Endothelial cell of umbilical vein (primary cell): Measurements from ENCODE around the gene TTYH3. TPM values are rescaled to one million over a fixed set of nuclear protein-coding genes. Genes with fewer than 3 reads are reported as not detected.

Experiments
- BruUV-seq: library from RNA; stranded (reverse); fragments of 400-500 nt; replicated peaks from 2 replicates; lab custom pipeline; 2021; lab: Mats Ljungman, UMichigan
- CTCF ChIA-PET: fragments of 300-600, 350-600 bp; sonication (Branson Sonifier 250); formaldehyde crosslinking; loops from one replicate; lab custom pipeline; 2021; ENCODE audit warnings: antibody characterized with exemption, inconsistent platforms; lab: Charles Lee
- POLR2A ChIA-PET: fragments of 300-600, 350-600 bp; sonication (Branson Sonifier 250); formaldehyde crosslinking; loops from one replicate; lab custom pipeline; 2021; ENCODE audit warnings: antibody characterized with exemption, inconsistent platforms; lab: Charles Lee
- DNase-seq: peaks from one replicate; pipeline ENCODE4 v3.0.0-alpha.2; 2011; ENCODE audit warnings: low read depth, low spot score
- FAIRE-seq: peaks from 2 replicates; lab custom pipeline; 2011; peaks lifted over from hg19 to GRCh38; lab: Jason Lieb, UNC
- H2AFZ ChIP-seq: 2 replicates; pipeline ENCODE4 v1.6.0; 2012; ENCODE audit warnings: low read depth, low read length, control low read depth, inconsistent platforms
- H3K27ac ChIP-seq: 2 replicates; pipeline ENCODE4 v1.5.1; 2011; ENCODE audit warnings: low read depth, mild to moderate bottlenecking, control low read depth, low read length, moderate library complexity; ENCODE audit not compliant: insufficient read depth
- H3K27me3 ChIP-seq, 2 experiments: 2 replicates each; pipeline versions ENCODE4 v1.6.0 to v1.6.1; 2011; ENCODE audit warnings: low read length in 2 of 2, mixed read lengths in 1 of 2; ENCODE audit not compliant: control insufficient read depth in 2 of 2, insufficient read depth in 2 of 2
- H3K36me3 ChIP-seq, 2 experiments: 2 replicates in 1 of 2; 3 replicates in 1 of 2; pipeline ENCODE4 v1.5.1; 2011; ENCODE audit warnings: low read length in 2 of 2, mild to moderate bottlenecking in 1 of 2, moderate library complexity in 1 of 2; ENCODE audit not compliant: control insufficient read depth in 2 of 2, insufficient read depth in 2 of 2; ENCODE audit errors: extremely low read depth in 1 of 2
- H3K4me1 ChIP-seq: 3 replicates; pipeline ENCODE4 v1.5.1; 2011; ENCODE audit warnings: mild to moderate bottlenecking, low read length; ENCODE audit not compliant: control insufficient read depth, insufficient read depth; ENCODE audit errors: extremely low read depth
- H3K4me2 ChIP-seq: 2 replicates; pipeline ENCODE4 v1.6.1; 2011; ENCODE audit warnings: low read length, control low read depth, mixed read lengths; ENCODE audit not compliant: insufficient read depth
- H3K4me3 ChIP-seq, 3 experiments: fragments of 200-600 bp in 1 of 3; sonication (generic), shearing (Covaris generic) in 1 of 3; replicated peaks in 1 of 3; 2 replicates each; pipeline ENCODE4 v1.5.1; 2011 to 2016; ENCODE audit warnings: control low read depth in 3 of 3, low read length in 3 of 3, mild to moderate bottlenecking in 2 of 3, inconsistent platforms in 1 of 3, low read depth in 1 of 3, moderate library complexity in 1 of 3; ENCODE audit not compliant: insufficient read depth in 1 of 3
- H3K79me2 ChIP-seq: 2 replicates; pipeline ENCODE4 v1.6.0; 2012; ENCODE audit warnings: low read length, inconsistent platforms; ENCODE audit not compliant: control insufficient read depth, insufficient read depth
- H3K9ac ChIP-seq: replicated peaks from 2 replicates; pipeline ENCODE3; 2011; ENCODE audit warnings: low read length, control low read depth; ENCODE audit not compliant: insufficient read depth; ENCODE audit errors: extremely low read depth
- H3K9me1 ChIP-seq: replicated peaks from 3 replicates; pipeline ENCODE4 v1.6.0; 2011; ENCODE audit warnings: mild to moderate bottlenecking, low read length; ENCODE audit not compliant: control insufficient read depth, insufficient read depth; ENCODE audit errors: extremely low read depth
- H3K9me3 ChIP-seq: replicated peaks from 2 replicates; pipeline ENCODE4 v1.5.1; 2012; ENCODE audit warnings: low read length, inconsistent platforms; ENCODE audit not compliant: control insufficient read depth, insufficient read depth
- H4K20me1 ChIP-seq: replicated peaks from 2 replicates; pipeline ENCODE3; 2011; ENCODE audit warnings: mild to moderate bottlenecking, low read length; ENCODE audit not compliant: control insufficient read depth, insufficient read depth; ENCODE audit errors: extremely low read depth
- EZH2 ChIP-seq: IDR thresholded peaks from 2 replicates; pipeline ENCODE4 v1.6.1; 2012; ENCODE audit warnings: borderline replicate concordance, low read depth, mild to moderate bottlenecking, moderate library complexity, low read length, inconsistent platforms; ENCODE audit not compliant: severe bottlenecking
- FOS ChIP-seq: IDR thresholded peaks from 2 replicates; pipeline ENCODE4 v1.6.1; 2011; ENCODE audit warnings: mild to moderate bottlenecking, low read length, moderate library complexity, borderline replicate concordance; ENCODE audit not compliant: insufficient read depth
- GATA2 ChIP-seq: IDR thresholded peaks from 2 replicates; pipeline ENCODE4 v1.7.0; 2011; ENCODE audit warnings: low read depth, mild to moderate bottlenecking, moderate library complexity, mixed read lengths, low read length; ENCODE audit not compliant: insufficient read length, insufficient read depth
- JUN ChIP-seq: IDR thresholded peaks from 2 replicates; pipeline ENCODE4 v1.6.1; 2011; ENCODE audit warnings: borderline replicate concordance, low read depth; ENCODE audit not compliant: insufficient read length, insufficient read depth
- MYC ChIP-seq: IDR thresholded peaks from one replicate; pipeline ENCODE4 v1.6.1; 2011; ENCODE audit warnings: mild to moderate bottlenecking, low read depth, low read length
- POLR2A ChIP-seq: IDR thresholded peaks from 2 replicates; pipeline ENCODE4 v1.6.1; 2012; ENCODE audit warnings: low read depth, mild to moderate bottlenecking, control low read depth, low read length
- POLR2AphosphoS5 ChIP-seq: IDR thresholded peaks from 2 replicates; pipeline ENCODE4 v1.6.1; 2012; ENCODE audit warnings: low read depth, mild to moderate bottlenecking, control low read depth, low read length, moderate library complexity; ENCODE audit not compliant: insufficient read depth
- dilution Hi-C: fragments of 300-500 bp; cut with MboI; formaldehyde crosslinking; loops from one replicate; pipeline ENCODE4 v1.15.0; 2019; ENCODE audit warnings: low sequenced_read_pairs; ENCODE audit not compliant: extremely low pct_ligation_motif_present
- intact Hi-C: fragments of 100-400 bp; cut with micrococcal nuclease; formaldehyde crosslinking; loops from one replicate; pipeline ENCODE4 v1.10.0; 2022
- polyA plus RNA-seq, 4 experiments: library from polyadenylated mRNA; depleted of rRNA in 3 of 4; stranded (reverse) in 3 of 4; unstranded in 1 of 4; fragments of >200 nt; gene quantifications; 2 replicates each; pipeline versions ENCODE4 v1.2.1 to v1.2.3, GENCODE V29; 2011 to 2012; ENCODE audit warnings: missing spikeins in 1 of 4
- total RNA-seq: library from RNA; stranded (reverse); gene quantifications from 2 replicates; pipeline ENCODE4 v1.2.3, GENCODE V29; 2021
- TF ChIP-seq, protein P1 (sequence below): IDR thresholded peaks from 2 replicates; pipeline ENCODE4 v1.6.1; 2011; ENCODE audit not compliant: insufficient read depth, insufficient read length
- TF ChIP-seq, protein P2 (sequence below), 2 donors: IDR thresholded peaks; 1 replicate in 1 of 2; 2 replicates in 1 of 2; pipeline ENCODE4 v1.5.1; 2011; ENCODE audit warnings: low read length in 2 of 2, mild to moderate bottlenecking in 2 of 2, moderate library complexity in 2 of 2, control low read depth in 1 of 2, inconsistent platforms in 1 of 2, low read depth in 1 of 2; ENCODE audit not compliant: insufficient read depth in 1 of 2; ENCODE audit errors: extremely low read depth in 1 of 2

Gene TTYH3
- total and polyA plus RNA-seq, 2 donors (not counting 3 experiments of a cell fraction or from before 2014, with no cell fraction given): 143 to 280 TPM

DNA sequence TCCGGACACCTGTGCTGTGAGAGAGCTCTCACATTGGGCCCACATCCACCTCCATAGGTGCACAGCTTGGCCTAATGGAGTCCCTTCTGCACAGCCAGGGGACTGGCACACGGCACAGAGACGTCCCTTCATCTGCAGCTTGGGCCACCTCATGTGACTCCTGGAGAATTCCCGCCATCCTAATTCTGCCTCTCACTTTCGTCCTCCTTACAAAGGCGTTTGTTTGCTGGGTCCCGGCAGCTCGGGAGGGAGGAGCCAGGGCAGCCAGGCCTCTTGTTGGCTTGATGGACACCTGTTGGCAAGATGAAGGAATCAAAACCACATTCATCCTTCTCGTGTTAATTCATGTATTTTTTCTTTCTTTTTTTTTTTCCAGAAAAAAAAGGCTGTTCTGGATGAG is 30.7 kb upstream of the TTYH3 start:
- Histone ChIP-seq H3K27me3 (no peaks in the 10 kb centered on the region), H3K9ac (no peak overlapping the region), H3K9me3 (no peaks in the 10 kb centered on the region), H3K4me1 (no peaks in the 10 kb centered on the region), H2AFZ (no peak overlapping the region), H3K79me2 (no peaks in the 10 kb centered on the region), H3K4me3 (no peak overlapping the region), H3K9me1 (no peaks in the 10 kb centered on the region), H3K27ac (no peak overlapping the region), H4K20me1 (no peaks in the 10 kb centered on the region), H3K4me2 (no peak overlapping the region), H3K36me3 (peaks cover 0 to 9% of the 10 kb centered on the region in 2 experiments)
- DNase-seq (no peak), FAIRE-seq (no peak)
- intact Hi-C loops: no loop called here
- TF ChIP-seq GATA2: no peak
- no peak for TF ChIP-seq EZH2
- TF ChIP-seq POLR2AphosphoS5: no peak
- TF ChIP-seq, protein P1, sequence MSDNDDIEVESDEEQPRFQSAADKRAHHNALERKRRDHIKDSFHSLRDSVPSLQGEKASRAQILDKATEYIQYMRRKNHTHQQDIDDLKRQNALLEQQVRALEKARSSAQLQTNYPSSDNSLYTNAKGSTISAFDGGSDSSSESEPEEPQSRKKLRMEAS: no peak
- no peak for TF ChIP-seq POLR2A
- TF ChIP-seq MYC: no peak
- TF ChIP-seq FOS: no peak
- TF ChIP-seq JUN: no peak
- TF ChIP-seq, protein P2, sequence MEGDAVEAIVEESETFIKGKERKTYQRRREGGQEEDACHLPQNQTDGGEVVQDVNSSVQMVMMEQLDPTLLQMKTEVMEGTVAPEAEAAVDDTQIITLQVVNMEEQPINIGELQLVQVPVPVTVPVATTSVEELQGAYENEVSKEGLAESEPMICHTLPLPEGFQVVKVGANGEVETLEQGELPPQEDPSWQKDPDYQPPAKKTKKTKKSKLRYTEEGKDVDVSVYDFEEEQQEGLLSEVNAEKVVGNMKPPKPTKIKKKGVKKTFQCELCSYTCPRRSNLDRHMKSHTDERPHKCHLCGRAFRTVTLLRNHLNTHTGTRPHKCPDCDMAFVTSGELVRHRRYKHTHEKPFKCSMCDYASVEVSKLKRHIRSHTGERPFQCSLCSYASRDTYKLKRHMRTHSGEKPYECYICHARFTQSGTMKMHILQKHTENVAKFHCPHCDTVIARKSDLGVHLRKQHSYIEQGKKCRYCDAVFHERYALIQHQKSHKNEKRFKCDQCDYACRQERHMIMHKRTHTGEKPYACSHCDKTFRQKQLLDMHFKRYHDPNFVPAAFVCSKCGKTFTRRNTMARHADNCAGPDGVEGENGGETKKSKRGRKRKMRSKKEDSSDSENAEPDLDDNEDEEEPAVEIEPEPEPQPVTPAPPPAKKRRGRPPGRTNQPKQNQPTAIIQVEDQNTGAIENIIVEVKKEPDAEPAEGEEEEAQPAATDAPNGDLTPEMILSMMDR (IDR thresholded peaks at IDR 0.05; ENCODE audit: extremely low read depth in 1 of 2, insufficient read depth in 1 of 2, low read depth in 1 of 2, low read length in 2 of 2): no peak
- BruUV-seq: no TSS peak
- POLR2A ChIA-PET: no interaction called here
- CTCF ChIA-PET: interaction anchor here (1.3 kb wide), 1 partner anchor 8 kb away, joined by 3 read pairs; no protein-coding TSS in a partner anchor
- dilution Hi-C loops: no loop called here
